ENCODE data around the gene ITPKB. TPM values are rescaled to one million over a fixed set of nuclear protein-coding genes. Genes with fewer than 3 reads are reported as not detected.
A peak's percentile ranks its signal among the peaks of the same experiment; 100 is the strongest.

ITPKB gene
- polyA plus RNA-seq, 1 experiment, result 2.8 TPM

- no peaks in the 10 kb centered on the region for H3K27me3 ChIP-seq (ENCODE audit: control insufficient read depth, insufficient read depth, low read length)
- no peaks in the 10 kb centered on the region; the same call in 1 of the 2 replicates for H3K9me3 ChIP-seq (ENCODE audit: control insufficient read depth, insufficient read depth, low read length)
- POLR2A ChIA-PET, result no interaction called here
- no peak for TF ChIP-seq CTCF (IDR thresholded peaks at IDR 0.05; ENCODE audit: low read depth, low read length)
- no peak overlapping the region for H3K27ac ChIP-seq (ENCODE audit: low read depth, low read length)
- CTCF ChIA-PET, result interaction anchor here (1.3 kb wide), 1 partner anchor 10 kb away, joined by 3 read pairs; no protein-coding TSS in a partner anchor
- H3K4me3 ChIP-seq (ENCODE audit: low read depth, low read length), result no peak overlapping the region
- DNase-seq (ENCODE audit: low read depth, low spot score), result no peak
Measured at GRCh38 chr1:226712742-226713419, 26.2 kb downstream of the ITPKB start.

- Histone ChIP-seq H3K4me3 (ENCODE audit: low read depth, low read length) (no peak overlapping the region), H3K27me3 (ENCODE audit: control insufficient read depth, insufficient read depth, low read length) (no peaks in the 10 kb centered on the region), H3K9me3 (ENCODE audit: control insufficient read depth, insufficient read depth, low read length) (no peaks in the 10 kb centered on the region; the same call in 1 of the 2 replicates), H3K27ac (ENCODE audit: low read depth, low read length) (no peak overlapping the region)
- no peak for DNase-seq (ENCODE audit: low read depth, low spot score)
- no peak for TF ChIP-seq CTCF (IDR thresholded peaks at IDR 0.05; ENCODE audit: low read depth, low read length)
- ChIA-PET CTCF (interaction anchor here (0.8 to 1.3 kb wide), 3 partner anchors 9 to 304 kb away, joined by 3 to 6 read pairs (median 3); partner anchors contain the start of gene PARP1), POLR2A (no interaction called here)
Measured at GRCh38 chr1:226711976-226712741, 26.9 kb downstream of the ITPKB start.

GRCh38 chr1:226710501-226710900 lies 28.6 kb downstream of the ITPKB start:
- CTCF ChIA-PET, result interaction anchor here (0.6 to 0.8 kb wide), 3 partner anchors 21 to 682 kb away, joined by 3 to 7 read pairs (median 4); partner anchors contain the start of gene ITPKB

GRCh38 chr1:226709953-226710352 lies 29.1 kb downstream of the ITPKB start:
- Histone ChIP-seq H3K9me3 (ENCODE audit: control insufficient read depth, insufficient read depth, low read length) (no peaks in the 10 kb centered on the region; the same call in 1 of the 2 replicates), H3K27ac (ENCODE audit: low read depth, low read length) (no peak overlapping the region), H3K4me3 (ENCODE audit: low read depth, low read length) (no peak overlapping the region), H3K27me3 (ENCODE audit: control insufficient read depth, insufficient read depth, low read length) (no peaks in the 10 kb centered on the region)
- ChIA-PET POLR2A (no interaction called here), CTCF (interaction anchor here (0.6 kb wide), 1 partner anchor 407 kb away, joined by 4 read pairs; no protein-coding TSS in a partner anchor)
- TF ChIP-seq CTCF (IDR thresholded peaks at IDR 0.05; ENCODE audit: low read depth, low read length), result no peak
- DNase-seq (ENCODE audit: low read depth, low spot score), result no peak

More at GRCh38 chr1:226710501-226710900, 28.6 kb downstream of the ITPKB start:
- Histone ChIP-seq H3K4me3 (ENCODE audit: low read depth, low read length) (no peak overlapping the region), H3K9me3 (ENCODE audit: control insufficient read depth, insufficient read depth, low read length) (no peaks in the 10 kb centered on the region; the same call in 1 of the 2 replicates), H3K27me3 (ENCODE audit: control insufficient read depth, insufficient read depth, low read length) (no peaks in the 10 kb centered on the region), H3K27ac (ENCODE audit: low read depth, low read length) (no peak overlapping the region)
- TF ChIP-seq CTCF (IDR thresholded peaks at IDR 0.05; ENCODE audit: low read depth, low read length), result no peak
- DNase-seq (ENCODE audit: low read depth, low spot score), result no peak
- POLR2A ChIA-PET, result no interaction called here

- POLR2A ChIA-PET, result no interaction called here
Measured at GRCh38 chr1:226708967-226709396, 30.1 kb downstream of the ITPKB start.

More at GRCh38 chr1:226708967-226709396, 30.1 kb downstream of the ITPKB start:
- Histone ChIP-seq H3K9me3 (ENCODE audit: control insufficient read depth, insufficient read depth, low read length) (no peaks in the 10 kb centered on the region), H3K27ac (ENCODE audit: low read depth, low read length) (peak overlapping the region; percentile 57), H3K27me3 (ENCODE audit: control insufficient read depth, insufficient read depth, low read length) (no peaks in the 10 kb centered on the region), H3K4me3 (ENCODE audit: low read depth, low read length) (no peak overlapping the region)
- DNase-seq (ENCODE audit: low read depth, low spot score), result no peak
- TF ChIP-seq CTCF (IDR thresholded peaks at IDR 0.05; ENCODE audit: low read depth, low read length), result no peak
- CTCF ChIA-PET, result no interaction called here
